HG02623 (cell line): ENCODE measurements around the gene LRRC14B.

Experiments used
- ATAC-seq: cut with Tn5 transposase; IDR thresholded peaks from one replicate; pipeline ENCODE4 v1.9.1; 2021; ENCODE audit warnings: moderate library complexity; ENCODE audit not compliant: unreplicated experiment

The LRRC14B gene

GRCh38 chr5:173392-174290 lies 17.7 kb upstream of the LRRC14B start:
- ATAC-seq = no peak

DNA sequence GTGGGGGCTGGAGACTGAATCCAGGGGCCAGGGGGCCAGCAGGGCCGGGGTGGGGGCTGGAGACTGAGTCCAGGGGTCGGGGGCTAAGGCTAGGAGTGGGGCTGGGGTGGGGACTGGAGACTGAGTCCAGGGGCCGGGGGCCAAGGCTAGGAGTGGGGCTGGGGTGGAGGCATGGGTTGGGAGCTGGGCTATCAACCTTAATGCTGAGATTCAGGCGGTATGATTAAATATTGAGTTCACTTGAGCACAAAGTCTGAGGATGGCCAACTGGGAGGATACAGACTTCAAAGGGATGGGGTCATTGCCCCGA lies 17.0 kb upstream of the LRRC14B start:
- ATAC-seq = no peak

GRCh38 chr5:174876-175465 lies 16.3 kb upstream of the LRRC14B start:
- ATAC-seq = no peak

GRCh38 chr5:176296-176823 lies 14.9 kb upstream of the LRRC14B start:
- no peak for ATAC-seq

- ATAC-seq = no peak
Measured at GRCh38 chr5:178110-178509, 13.2 kb upstream of the LRRC14B start.

GRCh38 chr5:179401-179800 lies 11.9 kb upstream of the LRRC14B start:
- ATAC-seq = no peak

- no peak for ATAC-seq
Measured at GRCh38 chr5:180286-180918, 10.9 kb upstream of the LRRC14B start.

DNA sequence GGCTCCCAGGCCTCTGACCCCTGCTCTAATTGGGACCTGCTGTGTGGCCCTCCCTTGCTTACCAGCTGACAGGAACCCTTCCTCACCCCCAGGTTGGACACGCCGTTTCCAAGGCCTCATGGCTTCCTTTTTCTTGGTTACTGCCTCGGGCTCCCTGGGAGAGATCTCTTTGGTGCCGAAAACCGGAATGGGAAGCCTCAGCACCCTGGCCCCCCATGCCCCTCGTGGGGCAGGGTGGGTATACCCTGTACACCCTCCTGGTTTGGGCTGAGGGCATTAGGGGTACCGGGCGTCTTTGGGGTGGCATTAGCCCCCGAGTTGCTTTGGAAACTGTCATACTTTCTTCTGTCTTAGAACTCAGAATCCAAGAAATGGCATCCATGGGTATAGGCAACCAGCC lies 10.1 kb upstream of the LRRC14B start:
- ATAC-seq = no peak

GRCh38 chr5:181566-181965 lies 9.7 kb upstream of the LRRC14B start:
- no peak for ATAC-seq

GRCh38 chr5:182126-182525 lies 9.2 kb upstream of the LRRC14B start:
- ATAC-seq = no peak

DNA sequence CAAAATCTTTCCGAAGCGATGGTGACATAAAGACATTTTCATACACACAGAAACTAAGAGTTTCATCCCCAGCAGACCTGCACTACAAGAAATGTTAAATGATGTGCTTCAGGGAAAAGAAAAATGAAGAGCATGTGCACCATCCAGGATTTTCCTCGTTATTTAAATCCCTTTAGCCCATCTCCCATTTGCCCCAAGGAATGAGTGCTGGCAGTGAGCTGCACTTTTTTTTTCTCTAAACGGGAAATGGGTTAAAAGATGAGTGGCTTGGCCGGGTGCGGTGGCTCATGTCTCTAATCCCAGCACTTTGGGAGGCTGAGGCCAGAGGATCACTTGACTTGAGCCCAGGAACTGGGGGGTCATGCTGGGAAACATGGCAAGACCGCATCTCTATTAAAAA lies 6.8 kb upstream of the LRRC14B start:
- ATAC-seq = no peak

DNA sequence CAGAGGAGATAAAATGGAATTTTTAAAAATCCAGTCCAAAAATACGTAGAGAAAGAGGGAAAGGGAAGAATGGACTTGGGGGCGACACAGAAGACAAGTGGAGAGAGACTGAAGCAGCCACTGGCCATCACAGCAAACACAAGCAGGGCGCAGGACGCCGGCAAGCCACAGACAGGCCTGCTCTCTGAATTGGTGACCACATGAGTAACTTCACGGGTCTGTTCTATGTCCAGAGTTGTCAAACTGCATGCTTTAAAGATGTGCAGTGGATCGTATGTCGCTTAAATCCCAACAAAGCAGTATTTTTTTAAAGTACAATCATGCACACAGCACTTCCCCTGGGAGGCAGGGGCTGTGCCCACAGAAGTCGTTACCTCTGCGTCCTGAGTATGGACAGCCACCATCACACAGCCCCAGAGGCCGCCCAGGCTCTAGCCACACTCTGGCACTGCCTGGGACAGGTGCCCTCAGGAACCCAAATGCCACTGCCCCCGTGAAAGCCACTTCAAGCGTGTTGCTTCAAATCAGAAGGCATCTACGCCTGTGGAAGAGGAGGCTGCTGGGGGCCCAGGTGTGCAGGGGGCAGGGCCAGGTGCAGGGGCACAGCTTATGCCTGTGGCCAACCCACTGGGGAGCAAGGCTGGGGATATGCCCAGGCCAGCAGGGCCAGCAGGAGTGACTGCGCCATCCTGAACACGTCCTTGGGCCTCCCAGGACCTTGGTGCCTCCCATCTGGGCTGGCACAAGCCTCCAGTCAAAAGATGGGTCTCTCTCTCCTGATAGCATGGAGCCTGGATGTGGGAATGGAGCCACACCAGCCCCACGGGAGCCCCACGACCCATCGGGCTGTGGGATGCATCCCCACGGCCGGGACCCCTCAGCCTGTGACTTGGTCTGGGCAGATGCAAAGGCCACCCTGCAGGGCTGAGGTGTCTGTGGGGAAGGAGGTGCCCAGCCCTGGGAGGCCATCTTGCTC lies 5.9 kb upstream of the LRRC14B start:
- no peak for ATAC-seq

DNA sequence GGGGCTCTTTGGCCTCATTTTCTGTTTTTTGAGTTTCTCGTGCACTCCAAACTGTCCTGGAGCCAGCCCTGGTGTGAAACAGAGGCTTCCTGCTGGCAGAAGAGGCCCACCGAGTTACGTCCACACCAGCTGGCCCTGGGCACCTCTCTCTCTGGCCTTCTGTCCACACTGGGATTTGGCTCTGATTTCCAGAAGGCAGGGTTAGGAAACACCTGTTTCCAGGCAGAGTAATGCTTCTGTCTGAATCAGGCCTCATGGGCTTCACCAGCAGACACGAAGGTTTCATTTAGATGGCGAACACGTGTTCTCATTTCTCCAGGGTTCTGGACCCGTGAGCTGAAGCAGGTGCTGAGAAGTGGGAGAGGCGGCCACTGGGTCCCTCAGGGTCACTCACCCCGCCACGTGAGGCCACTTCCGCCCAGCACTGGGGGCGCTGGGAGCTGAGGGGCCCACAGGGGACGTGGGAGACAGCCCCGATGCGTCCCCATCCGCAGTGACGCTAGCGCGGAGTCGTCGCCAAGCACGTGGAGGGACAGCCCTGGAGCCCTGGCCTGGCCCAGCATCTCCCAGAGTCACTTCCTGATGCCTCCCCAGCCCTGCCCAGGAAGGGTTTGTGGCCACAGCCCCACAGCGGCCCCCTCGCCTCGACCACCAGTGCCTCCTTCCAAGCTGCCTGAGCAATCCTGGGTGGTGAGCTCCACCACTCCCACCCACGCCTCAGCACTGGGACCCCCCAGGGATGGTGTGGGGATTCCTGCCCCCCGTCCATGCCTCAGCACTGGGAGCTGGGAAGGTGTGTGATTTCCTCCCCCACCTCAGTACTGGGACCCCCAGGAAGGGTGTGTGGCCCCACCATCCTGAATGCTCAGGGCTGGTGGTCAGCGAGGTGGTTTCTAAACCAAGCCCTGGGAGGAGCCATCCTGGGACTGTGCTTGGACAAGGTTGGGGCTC lies 4.9 kb upstream of the LRRC14B start:
- ATAC-seq = no peak

DNA sequence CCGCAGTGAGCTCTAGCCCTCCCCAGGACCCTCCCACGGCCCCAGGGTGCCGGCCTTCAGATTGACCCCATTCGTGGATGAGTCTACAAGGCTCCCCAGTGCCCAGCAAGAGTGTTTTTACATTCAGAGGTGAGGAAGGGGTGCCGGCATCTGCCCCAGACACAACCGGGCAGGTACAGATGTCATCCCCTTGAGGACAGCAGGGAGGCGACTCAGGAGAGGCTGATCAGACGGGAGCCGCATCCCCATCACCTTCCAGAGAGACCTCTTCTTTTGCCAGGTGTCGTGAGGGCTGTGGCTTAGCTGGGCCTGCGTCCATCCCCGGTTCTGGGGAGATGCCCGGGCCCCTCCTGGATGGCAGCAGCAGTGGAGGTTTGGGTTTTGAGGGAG lies 4.3 kb upstream of the LRRC14B start:
- no peak for ATAC-seq

- no peak for ATAC-seq
Measured at GRCh38 chr5:187617-188451, 3.5 kb upstream of the LRRC14B start.

DNA sequence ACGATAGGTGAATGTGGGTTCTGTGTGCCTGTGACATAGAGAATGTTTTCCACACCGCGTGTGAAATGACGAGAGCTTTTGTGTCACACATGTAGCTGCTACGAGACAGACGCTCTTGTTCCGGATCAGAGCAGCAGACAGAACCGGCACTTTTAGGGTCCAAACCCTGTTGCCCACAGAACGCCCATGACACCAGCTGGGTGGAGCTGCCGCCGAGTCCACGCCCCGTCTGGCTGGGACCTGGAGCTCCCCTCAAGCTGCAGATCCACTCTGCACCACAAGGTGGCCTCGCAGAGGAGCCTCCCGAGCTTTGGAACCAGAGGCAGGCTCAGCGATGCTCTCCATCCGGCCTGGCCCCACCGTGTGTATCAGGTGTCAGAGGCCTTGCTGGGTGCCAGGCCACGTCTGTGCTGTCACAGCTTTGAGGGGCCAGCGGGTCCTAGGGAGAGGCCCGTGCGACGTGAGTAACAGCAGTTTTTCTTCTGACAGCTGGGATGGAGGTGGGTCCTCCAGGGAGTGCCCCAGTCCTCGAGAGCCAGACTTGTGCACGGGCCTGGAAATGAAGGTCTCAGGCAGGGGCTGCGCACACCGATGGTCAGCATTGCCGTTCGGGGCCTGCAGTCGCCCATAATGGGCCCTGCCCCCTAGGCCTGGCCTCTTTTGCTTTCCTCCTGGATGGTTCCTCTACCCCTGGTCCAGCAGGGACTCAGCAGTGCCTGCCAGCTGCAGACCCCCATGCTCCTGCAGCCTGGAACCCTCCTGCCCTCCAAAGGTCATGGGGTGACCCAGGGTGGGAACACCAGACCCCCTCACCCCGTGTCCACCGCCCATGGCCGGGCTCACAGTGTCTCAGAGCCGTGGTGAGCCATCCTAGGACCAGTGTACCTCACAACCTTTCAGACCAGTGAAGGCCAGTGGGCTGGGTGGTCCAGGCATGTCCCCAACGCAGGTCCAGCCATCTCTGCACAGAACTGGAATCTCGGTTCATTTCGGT lies 2.5 kb upstream of the LRRC14B start:
- ATAC-seq = peak; percentile 76

DNA sequence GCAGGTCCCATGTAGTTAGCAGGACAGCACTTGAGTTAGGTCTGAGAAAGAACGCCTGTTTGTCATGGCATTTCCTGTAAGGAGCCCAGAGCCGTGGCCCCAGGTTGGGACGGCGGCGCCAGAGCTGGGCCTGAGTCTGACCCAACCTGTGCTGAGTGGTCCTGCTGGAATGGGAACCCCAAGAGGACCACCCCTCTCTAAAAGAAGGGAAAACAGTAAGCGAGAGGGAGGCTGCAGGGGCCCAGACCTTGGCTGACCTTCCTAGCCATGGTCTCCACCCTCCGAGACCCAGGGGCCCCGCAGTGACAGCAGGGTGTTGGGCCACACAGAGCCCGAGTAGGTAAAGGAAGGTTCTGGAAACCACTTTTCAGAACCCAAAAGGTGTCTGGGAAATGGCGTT lies 1.8 kb upstream of the LRRC14B start:
- ATAC-seq = no peak

GRCh38 chr5:189976-190365 lies 1.3 kb upstream of the LRRC14B start:
- no peak for ATAC-seq
